Measurements from ENCODE around the gene CYB5B.

Gene CYB5B

GRCh38 chr16:69386596-69386995, 37.8 kb upstream of the CYB5B start:
- TF ChIP-seq CTCF (IDR thresholded peaks at IDR 0.05; ENCODE audit: insufficient read depth, missing control alignments) = no peak
- DNase-seq (ENCODE audit: insufficient read length, low spot score) (no peak), FAIRE-seq (no peak)

- DNase-seq (ENCODE audit: insufficient read length, low spot score) (no peak), FAIRE-seq (no peak)
- TF ChIP-seq CTCF (IDR thresholded peaks at IDR 0.05; ENCODE audit: insufficient read depth, missing control alignments) = no peak
Measured at GRCh38 chr16:69393898-69394849, 30.2 kb upstream of the CYB5B start.

GRCh38 chr16:69395859-69396186, 28.6 kb upstream of the CYB5B start:
- DNase-seq (ENCODE audit: insufficient read length, low spot score) = no peak

GRCh38 chr16:69396187-69397061, 28.0 kb upstream of the CYB5B start:
- TF ChIP-seq CTCF (IDR thresholded peaks at IDR 0.05; ENCODE audit: insufficient read depth, missing control alignments) = peak; percentile 63
- FAIRE-seq (no peak), DNase-seq (ENCODE audit: insufficient read length, low spot score) (no peak)

More at GRCh38 chr16:69395859-69396186, 28.6 kb upstream of the CYB5B start:
- FAIRE-seq = no peak
- no peak for TF ChIP-seq CTCF (IDR thresholded peaks at IDR 0.05; ENCODE audit: insufficient read depth, missing control alignments)

GRCh38 chr16:69397821-69398521, 26.4 kb upstream of the CYB5B start:
- peak; percentile 67 for TF ChIP-seq CTCF (IDR thresholded peaks at IDR 0.05; ENCODE audit: insufficient read depth, missing control alignments)
- FAIRE-seq (no peak), DNase-seq (ENCODE audit: insufficient read length, low spot score) (no peak)

GRCh38 chr16:69399361-69399760, 25.1 kb upstream of the CYB5B start:
- no peak for DNase-seq (ENCODE audit: insufficient read length, low spot score)
- no peak for TF ChIP-seq CTCF (IDR thresholded peaks at IDR 0.05; ENCODE audit: insufficient read depth, missing control alignments)
- FAIRE-seq = no peak
